ENCODE measurements around the gene INHBC.
"Not testable (repeated sequence)": the region's sequence is repeated elsewhere in the genome, so short reads cannot be mapped to it uniquely, and the experiment has no call there.

The INHBC gene

DNA sequence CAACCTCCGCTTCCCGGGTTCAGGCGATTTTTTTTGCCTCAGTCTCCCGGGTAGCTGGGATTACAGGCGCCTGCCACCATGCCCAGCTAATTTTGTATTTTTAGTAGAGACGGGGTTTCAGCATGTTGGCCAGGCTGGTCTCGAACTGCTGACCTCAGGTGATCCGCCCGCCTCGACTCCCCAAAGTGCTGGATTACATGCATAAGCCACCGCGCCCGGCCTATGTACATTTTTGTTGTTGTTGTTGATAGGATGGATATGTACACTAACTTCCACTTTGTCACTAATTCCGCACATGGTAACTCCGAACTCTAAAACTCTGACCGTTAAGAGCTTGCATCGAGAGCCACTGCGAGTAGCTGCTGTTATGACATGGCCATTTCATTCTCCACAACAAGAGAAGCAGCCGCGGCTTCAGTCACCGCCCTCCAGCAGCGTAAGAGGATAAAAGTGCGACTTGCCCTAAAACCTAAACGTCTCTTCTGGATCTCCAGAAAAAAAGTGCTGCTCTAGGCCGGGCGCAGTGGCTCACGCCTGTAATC is 52.5 kb downstream of the INHBC start:
- no peak for DNase-seq (ENCODE audit: low read depth)

DNA sequence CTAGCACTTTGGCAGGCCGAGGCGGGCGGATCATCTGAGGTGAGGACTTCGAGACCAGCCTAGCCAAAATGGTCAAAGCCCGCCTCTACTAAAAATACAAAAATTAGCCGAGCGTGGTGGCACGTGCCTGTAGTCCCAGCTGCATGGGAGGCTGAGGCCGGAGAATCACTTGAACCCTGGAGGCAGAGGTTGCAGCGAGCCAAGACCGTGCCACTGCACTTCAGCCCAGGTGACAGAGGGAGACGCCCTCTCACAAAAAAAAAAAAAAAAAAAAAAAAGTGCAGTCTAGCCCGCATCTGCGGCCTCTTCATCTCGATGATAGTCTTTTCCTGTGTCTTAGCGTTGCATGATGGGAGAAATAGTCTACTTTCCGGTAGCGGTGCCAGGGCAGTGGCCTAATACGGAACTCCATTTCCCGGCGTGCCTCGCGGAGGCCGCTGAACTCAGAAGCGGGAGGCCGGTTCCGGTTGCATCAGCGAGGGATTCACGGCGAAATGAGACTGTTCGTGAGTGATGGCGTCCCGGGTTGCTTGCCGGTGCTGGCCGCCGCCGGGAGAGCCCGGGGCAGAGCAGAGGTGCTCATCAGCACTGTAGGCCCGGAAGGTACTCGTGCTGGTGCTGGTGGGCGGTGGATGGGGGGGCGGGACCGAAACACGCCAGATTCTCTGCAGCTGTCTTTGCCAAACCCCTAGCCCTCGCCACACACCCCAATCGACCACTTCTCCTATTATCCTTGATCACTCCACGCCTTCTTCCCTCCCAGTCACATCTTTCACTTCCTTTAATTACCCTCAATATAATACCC is 53.2 kb downstream of the INHBC start, which contains the start of gene MARS1:
Gene MARS1 (plus strand): TSS at position 472 of the 805 bp plus-strand sequence. CDS start 23 bp downstream, at position 495.
- DNase-seq (ENCODE audit: low read depth), result peak; percentile 90

DNA sequence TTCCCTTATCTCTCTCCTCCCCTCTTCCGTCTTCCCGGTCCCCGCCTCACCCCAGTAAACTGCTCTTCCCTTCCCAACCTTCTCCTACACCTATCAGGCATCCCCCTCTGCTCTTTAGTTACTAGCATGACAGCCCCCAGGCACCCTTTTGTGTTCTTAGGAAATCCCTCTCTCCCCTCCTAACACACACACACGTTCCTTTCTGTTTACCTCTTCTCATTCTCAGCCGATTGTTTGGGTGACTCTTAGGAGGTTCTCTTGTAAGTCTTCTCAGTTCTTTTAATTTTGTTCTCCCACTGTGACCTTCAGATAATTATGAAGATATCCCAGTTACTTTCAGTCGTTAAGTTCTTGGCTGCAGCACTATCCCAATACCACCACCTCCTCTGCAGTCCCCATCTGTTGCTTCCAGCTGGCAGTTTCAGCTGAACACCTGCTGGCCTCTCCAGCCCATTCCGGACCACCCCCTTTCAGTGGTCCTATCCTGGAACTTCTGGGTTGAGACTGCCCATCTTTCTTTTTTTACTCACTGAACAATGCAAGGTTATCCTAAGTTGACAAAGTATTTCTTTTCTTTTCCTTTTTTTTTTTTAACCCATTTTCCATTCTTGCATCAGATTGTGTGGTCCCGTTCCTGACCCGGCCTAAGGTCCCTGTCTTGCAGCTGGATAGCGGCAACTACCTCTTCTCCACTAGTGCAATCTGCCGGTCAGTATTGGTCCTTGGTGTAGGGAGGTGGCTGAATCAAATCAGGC is 54.0 kb downstream of the INHBC start:
- no peak for DNase-seq (ENCODE audit: low read depth)

DNA sequence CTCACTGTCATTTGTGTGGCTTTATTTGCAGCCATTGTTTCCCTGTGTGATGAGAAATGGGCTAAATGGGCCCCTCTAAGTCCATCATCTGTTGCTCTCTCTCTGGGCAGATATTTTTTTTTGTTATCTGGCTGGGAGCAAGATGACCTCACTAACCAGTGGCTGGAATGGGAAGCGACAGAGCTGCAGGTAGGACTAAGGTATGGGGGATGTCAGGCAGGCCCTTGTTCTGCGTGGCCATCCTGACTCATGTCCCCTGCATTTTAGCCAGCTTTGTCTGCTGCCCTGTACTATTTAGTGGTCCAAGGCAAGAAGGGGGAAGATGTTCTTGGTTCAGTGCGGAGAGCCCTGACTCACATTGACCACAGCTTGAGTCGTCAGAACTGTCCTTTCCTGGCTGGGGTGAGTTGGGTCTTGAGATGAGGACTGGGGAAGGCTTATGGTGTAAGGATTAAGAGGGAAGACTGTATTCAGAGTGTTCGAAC is 54.6 kb downstream of the INHBC start:
- no peak for DNase-seq (ENCODE audit: low read depth)

DNA sequence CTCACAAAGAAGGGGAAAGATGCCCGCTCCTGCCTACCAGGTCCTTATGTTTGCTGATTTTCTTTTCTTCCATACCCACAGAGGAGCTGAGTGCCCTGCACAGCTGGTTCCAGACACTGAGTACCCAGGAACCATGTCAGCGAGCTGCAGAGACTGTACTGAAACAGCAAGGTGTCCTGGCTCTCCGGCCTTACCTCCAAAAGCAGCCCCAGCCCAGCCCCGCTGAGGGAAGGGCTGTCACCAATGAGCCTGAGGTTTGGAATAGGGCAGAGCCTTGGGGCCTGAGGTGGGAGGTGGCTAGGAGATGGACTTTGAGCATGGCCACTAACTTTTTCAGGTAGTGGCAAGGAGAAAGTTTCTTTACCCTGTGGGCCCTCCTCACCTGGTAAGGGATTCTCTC is 55.5 kb downstream of the INHBC start:
- no peak for DNase-seq (ENCODE audit: low read depth)

DNA sequence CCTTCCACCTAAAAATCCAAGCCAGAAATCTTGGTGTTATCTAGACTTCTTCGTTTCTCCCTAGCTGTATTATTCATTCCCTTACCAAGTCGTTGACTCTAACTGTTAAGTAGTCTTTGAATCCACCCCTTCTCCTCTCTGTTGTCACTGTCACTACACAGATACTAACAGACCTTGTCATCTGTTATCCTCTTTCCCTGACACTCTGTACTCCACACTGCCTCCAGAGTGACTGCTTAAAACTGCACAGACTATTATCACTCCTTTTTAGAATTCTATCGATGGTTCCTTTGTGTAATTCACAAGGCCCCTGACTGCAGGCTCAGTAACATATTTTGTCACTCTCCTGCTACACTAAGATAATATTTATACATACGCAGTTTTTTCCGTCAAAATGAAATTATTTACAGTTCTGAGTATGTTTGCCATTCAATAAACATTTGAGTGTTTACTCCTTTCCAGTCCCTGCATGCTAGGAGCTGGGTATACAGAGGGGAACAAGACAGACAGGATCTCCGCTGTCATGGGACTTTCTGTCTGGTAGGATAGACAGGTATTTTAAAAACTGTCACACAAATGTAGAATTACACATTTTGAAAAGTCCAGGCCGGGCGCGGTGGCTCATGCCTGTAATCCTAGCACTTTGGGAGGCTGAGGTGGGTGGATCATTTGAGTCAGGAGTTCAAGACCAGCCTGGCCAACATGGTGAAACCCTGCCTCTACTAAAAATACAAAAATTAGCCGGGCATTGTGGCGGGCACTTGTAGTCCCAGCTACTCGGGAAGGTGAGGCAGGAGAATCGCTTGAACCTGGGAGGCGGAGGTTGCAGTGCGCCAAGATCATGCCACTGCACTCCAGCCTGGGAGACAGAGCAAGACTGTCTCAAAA is 57.1 kb downstream of the INHBC start:
- no peak for DNase-seq (ENCODE audit: low read depth)

DNA sequence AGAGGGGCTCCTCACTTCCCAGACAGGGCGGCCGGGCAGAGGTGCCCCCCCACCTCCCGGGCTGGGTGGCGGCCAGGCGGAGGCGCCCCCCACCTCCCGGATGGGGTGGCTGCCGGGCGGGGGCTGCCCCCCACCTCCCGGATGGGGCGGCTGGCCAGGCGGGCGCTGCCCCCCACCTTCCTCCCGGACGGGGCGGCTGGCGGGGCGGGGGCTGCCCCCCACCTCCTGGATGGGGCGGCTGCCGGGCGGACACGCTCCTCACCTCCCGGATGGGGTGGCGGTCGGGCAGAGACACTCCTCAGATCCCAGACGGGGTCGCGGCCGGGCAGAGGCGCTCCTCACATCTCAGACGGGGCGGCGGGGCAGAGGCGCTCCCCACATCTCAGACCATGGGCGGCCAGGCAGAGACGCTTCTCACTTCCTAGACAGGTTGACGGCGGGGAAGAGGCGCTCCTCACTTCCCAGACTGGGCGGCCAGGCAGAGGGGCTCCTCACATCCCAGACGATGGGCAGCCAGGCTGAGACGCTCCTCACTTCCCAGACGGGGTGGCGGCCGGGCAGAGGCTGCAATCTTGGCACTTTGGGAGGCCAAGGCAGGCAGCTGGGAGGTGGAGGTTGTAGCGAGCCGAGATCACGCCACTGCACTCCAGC is 60.6 kb downstream of the INHBC start:
- DNase-seq (ENCODE audit: low read depth), result not testable (repeated sequence)

DNA sequence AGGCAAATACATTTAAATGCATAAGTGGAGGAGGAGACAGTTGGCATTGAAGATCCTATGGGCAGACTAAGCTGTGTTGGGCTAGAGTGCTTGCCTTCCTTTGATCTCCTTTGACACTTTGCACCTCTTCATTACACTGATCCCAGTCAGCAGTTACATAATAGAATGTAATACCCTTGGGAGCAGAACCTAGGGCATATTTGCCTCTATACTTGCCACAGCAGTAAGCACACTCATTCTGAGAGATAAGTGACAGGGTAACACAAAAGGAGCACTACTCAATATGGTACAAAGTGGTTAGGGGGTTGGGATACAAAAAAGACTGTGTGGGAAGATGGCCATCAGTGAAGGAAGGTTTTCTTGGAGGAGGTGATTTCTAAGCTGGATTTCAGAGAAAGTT is 62.2 kb downstream of the INHBC start:
- no peak for DNase-seq (ENCODE audit: low read depth)

DNA sequence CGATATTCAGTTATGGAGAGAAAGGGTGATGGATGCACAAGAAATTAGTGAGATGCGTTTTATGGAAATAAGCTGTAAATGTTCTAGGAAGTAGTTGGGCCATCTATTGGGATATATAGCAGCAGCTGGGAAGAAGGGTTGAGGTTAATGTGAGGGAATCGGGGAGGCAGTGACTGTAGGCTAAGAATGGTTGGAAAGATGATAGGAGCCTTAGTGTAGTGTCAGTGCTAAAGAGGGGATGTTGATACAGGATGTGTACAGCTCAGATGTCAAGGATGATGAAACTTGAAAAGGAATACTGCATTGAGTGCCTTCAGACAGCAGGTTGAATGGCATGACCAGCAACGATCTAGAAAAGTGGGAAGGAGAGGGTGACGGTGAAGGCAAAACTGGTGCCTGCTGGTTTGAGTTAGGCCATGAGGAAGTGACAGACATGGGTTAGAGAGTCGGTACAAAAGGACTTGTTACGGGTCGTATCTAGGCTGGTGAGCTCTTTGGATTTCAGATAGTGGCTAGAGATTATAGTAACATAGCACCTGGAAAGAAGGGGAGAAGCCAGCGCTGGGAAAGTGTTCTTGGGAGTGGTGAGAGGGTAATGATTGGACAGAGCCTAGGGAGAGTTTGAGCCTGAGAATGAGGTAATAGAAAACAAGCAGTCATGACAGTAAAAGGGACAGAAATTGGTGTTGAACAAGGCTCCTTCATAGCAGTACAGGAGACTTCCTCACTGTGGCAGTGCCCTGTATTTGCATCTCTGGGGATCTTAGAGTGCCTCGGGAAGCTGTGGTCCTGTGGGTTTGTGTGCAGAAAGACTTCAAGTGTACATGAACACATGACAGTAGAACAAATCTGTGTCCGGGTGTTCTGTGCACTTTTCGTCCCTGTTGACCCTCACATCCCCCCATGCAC is 62.9 kb downstream of the INHBC start:
- DNase-seq (ENCODE audit: low read depth), result no peak

DNA sequence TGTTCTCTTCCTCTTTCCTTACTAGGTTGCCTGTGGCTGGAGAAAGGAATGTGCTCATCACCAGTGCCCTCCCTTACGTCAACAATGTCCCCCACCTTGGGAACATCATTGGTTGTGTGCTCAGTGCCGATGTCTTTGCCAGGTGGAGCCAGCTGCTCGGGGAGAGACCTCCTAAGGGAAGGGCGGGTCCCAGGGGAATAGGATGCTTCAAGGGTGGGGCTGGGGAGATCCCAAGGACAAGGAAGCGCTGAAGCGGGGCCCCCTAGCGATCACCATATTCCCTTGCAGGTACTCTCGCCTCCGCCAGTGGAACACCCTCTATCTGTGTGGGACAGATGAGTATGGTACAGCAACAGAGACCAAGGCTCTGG is 63.5 kb downstream of the INHBC start:
- no peak for DNase-seq (ENCODE audit: low read depth)

DNA sequence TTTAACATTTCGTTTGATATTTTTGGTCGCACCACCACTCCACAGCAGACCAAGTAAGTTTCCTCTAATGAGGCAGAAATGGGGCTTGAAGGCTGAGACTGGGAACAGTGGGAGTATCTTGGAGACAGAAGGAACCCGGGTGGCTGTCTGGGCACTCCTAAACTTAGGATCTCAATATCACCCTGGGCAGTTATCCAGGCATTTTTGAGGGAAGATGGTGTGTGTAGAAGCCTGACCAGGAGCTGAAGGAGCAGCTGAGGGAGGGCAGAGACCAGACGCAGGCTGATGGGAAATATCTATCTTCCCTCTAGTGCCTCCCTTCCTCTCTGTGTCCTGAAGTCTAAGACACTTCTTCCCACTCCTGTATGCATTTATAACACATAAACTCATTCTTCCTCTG is 64.0 kb downstream of the INHBC start:
- no peak for DNase-seq (ENCODE audit: low read depth)

DNA sequence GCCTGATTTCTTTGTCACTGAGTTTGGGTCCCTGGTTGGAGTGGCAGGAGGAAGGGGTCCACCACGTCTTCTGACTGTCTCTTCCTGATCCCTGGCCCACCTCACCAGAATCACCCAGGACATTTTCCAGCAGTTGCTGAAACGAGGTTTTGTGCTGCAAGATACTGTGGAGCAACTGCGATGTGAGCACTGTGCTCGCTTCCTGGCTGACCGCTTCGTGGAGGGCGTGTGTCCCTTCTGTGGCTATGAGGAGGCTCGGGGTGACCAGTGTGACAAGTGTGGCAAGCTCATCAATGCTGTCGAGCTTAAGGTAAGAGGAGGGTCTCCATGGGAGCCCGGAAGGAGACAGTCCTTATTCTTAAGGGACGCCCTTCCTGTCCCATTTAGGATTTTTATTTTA is 65.6 kb downstream of the INHBC start:
- no peak for DNase-seq (ENCODE audit: low read depth)
